ENCODE data around the gene CKAP5. TPM values are rescaled to one million over a fixed set of nuclear protein-coding genes. Genes with fewer than 3 reads are reported as not detected.

The CKAP5 gene
- total RNA-seq (2014; rRNA removed; shearing (Covaris generic)): 120 and 135 TPM in 2 replicates
- polyA plus RNA-seq (2016; fragmentation: Nextera tagmentation; extraction: Ambion mirVana): 49.4 and 67.9 TPM in 2 replicates
- long read RNA-seq, partial matches to known transcripts: 26 of 30 reads
- long read RNA-seq, other reads (novel, unspliced or antisense): 4 of 30 reads

DNA sequence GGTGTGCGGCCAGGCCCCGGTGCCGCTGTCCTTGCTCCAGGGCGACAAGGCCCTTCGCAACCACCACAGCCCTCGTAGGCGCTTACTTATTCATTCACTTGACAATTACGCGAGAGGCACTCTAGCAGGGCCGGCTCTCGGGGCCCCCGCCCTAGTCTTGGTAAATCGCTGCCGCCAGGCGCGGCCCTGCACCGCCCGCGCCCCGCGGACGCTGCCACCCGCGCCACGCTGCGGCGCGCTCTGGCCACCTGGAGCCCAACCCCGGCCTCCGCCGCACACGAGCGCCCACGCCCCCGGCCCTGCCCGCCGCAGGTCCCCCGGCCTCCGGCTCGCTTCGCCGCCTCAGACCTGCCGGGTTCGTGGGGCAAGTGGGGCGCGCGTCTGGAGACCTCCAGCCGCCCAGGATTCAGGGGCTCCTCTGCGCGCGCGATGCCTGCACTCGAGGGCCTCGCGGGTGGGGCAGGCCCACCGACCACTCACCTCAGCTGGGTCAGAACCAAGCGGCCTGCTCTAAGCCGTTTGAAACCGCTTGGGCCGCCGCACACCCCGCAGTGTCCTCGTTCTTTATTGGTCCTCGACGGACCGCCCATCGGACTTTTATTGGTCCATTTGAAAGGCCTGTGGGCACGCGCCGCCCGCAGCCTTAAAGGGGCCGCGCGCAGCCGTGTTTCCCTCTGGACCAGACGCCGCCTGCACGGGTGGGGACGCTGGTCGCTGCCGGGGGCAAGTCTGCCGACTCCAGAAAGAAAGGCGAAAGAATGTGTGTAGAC lies at the start of gene CKAP5:
Gene CKAP5, minus strand, starts transcription at position 541 of the 770 bp plus-strand sequence. CDS start 25,049 bp downstream, outside the sequence.
- Histone ChIP-seq H3K27me3 (ENCODE audit: insufficient read depth) (no peaks in the 10 kb centered on the region), H2AFZ (peak within 1 kb of the TSS; percentile 48; the same call in 1 of the 2 replicates), H3K36me3 (ENCODE audit: insufficient read depth) (no peaks in the 10 kb centered on the region), H3K9me2 (ENCODE audit: insufficient read depth) (no peaks in the 10 kb centered on the region), H3K4me3 (peak within 1 kb of the TSS; percentile 63), H3K4me1 (ENCODE audit: insufficient read depth) (peaks cover 16% of the 10 kb centered on the region), H3F3A (replicated peaks; ENCODE audit: low read depth) (no peaks in the 10 kb centered on the region), H3K79me2 (replicated peaks; ENCODE audit: insufficient read depth) (peaks cover 47% of the 10 kb centered on the region), H3K27ac (ENCODE audit: low read depth) (peak within 1 kb of the TSS; percentile 16; the same call in 1 of the 2 replicates), H4K20me1 (replicated peaks; ENCODE audit: insufficient read depth) (peaks cover 35% of the 10 kb centered on the region), H3K4me2 (peak within 1 kb of the TSS; percentile 85)
- Mint-ChIP-seq H3K27me3 (ENCODE audit: insufficient read depth, low read depth, poor library complexity) (peaks cover 10% of the 10 kb centered on the region), H3K9me3 (peaks cover 10% of the 10 kb centered on the region), H3K27ac (peak within 1 kb of the TSS; percentile 94), H3K4me3 (peak within 1 kb of the TSS; percentile 93), H3K36me3 (ENCODE audit: low read depth) (peaks cover 16% of the 10 kb centered on the region), H3K4me1 (peaks cover 27% of the 10 kb centered on the region)
- TF ChIP-seq POLR2AphosphoS5 (IDR thresholded peaks at IDR 0.05; ENCODE audit: low read depth): peak; percentile 92
- no peak for TF ChIP-seq EZH2 (IDR thresholded peaks at IDR 0.05; ENCODE audit: low read depth, unreplicated experiment)
- TF ChIP-seq, protein P1, sequence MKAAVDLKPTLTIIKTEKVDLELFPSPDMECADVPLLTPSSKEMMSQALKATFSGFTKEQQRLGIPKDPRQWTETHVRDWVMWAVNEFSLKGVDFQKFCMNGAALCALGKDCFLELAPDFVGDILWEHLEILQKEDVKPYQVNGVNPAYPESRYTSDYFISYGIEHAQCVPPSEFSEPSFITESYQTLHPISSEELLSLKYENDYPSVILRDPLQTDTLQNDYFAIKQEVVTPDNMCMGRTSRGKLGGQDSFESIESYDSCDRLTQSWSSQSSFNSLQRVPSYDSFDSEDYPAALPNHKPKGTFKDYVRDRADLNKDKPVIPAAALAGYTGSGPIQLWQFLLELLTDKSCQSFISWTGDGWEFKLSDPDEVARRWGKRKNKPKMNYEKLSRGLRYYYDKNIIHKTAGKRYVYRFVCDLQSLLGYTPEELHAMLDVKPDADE (IDR thresholded peaks at IDR 0.05): peak; percentile 17; the same call in 1 of the 2 replicates
- DNase-seq (ENCODE audit: low spot score) (peak; percentile 97), ATAC-seq (peak; percentile 92)

DNA sequence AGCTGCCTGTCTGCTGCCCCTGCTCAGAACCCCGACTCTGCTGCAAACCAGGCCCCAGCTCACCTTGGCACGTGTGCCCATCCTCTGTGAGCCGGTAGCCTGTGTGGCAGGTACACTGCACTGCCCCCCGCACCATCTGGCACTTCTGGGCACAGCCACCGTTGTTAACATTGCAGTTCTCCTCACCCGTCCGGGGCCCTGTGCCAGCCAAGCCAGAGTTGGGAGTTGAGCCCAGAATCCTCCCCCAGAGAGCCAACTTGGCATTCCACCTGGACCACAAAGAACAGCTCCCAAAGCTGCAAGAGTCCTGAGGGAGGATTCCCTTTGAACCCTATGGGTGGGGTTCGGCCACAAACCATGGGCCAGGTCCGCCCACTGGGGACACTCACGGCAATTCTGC lies 49.7 kb upstream of the CKAP5 start:
- peaks cover 7% of the 10 kb centered on the region for H3K27me3 Mint-ChIP-seq (ENCODE audit: insufficient read depth, low read depth, poor library complexity)
- Histone ChIP-seq H3K27me3 (ENCODE audit: insufficient read depth) (no peaks in the 10 kb centered on the region), H3K4me2 (no peak overlapping the region), H3F3A (replicated peaks; ENCODE audit: low read depth) (no peaks in the 10 kb centered on the region), H3K9me2 (ENCODE audit: insufficient read depth) (no peaks in the 10 kb centered on the region), H4K20me1 (replicated peaks; ENCODE audit: insufficient read depth) (no peaks in the 10 kb centered on the region; the same call in 1 of the 2 replicates), H3K4me3 (no peak overlapping the region), H3K36me3 (ENCODE audit: insufficient read depth) (peaks cover 6% of the 10 kb centered on the region; the same call in 1 of the 2 replicates), H3K27ac (ENCODE audit: low read depth) (no peak overlapping the region), H3K4me1 (ENCODE audit: insufficient read depth) (no peaks in the 10 kb centered on the region), H2AFZ (no peak overlapping the region), H3K79me2 (replicated peaks; ENCODE audit: insufficient read depth) (no peaks in the 10 kb centered on the region)
- DNase-seq (ENCODE audit: low spot score) (no peak), ATAC-seq (no peak)
- peaks cover 7% of the 10 kb centered on the region; the same call in 1 of the 3 replicates for H3K9me3 Mint-ChIP-seq
- no peak overlapping the region for H3K27ac Mint-ChIP-seq
- TF ChIP-seq ZNF114 (CRISPR knock-in tag; IDR thresholded peaks at IDR 0.05) (no peak), POLR2AphosphoS5 (IDR thresholded peaks at IDR 0.05; ENCODE audit: low read depth) (no peak)
- H3K36me3 Mint-ChIP-seq (ENCODE audit: low read depth): peaks cover 66% of the 10 kb centered on the region
- no peaks in the 10 kb centered on the region; the same call in 2 of the 3 replicates for H3K4me1 Mint-ChIP-seq
- no peak overlapping the region for H3K4me3 Mint-ChIP-seq

DNA sequence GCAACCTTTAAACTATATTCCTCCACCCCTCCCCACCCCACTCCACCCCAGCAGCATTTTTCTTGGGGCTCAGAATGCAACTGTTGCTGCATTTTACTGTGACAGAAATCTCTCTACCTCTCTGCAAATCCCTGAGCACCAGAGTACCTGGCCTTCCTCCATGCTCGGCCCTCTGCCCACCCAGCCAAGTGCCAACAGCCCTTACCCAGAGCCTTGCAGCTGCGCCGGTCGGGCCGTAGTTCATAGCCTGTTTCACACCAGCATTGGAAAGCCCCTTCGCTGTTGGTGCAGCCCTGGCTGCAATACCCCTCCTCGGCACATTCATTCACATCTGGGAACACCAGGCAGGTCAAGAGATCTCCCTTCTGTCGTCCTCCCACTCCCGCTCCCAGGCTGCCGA lies 48.9 kb upstream of the CKAP5 start:
- no peaks in the 10 kb centered on the region for H3F3A ChIP-seq (replicated peaks; ENCODE audit: low read depth)
- ATAC-seq (no peak), DNase-seq (ENCODE audit: low spot score) (no peak)
- H4K20me1 ChIP-seq (replicated peaks; ENCODE audit: insufficient read depth): no peaks in the 10 kb centered on the region; the same call in 1 of the 2 replicates
- H3K79me2 ChIP-seq (replicated peaks; ENCODE audit: insufficient read depth): no peaks in the 10 kb centered on the region
- no peak overlapping the region for H3K4me2 ChIP-seq
- Mint-ChIP-seq H3K4me1 (no peaks in the 10 kb centered on the region; the same call in 2 of the 3 replicates), H3K27me3 (ENCODE audit: insufficient read depth, low read depth, poor library complexity) (peaks cover 6% of the 10 kb centered on the region), H3K9me3 (peaks cover 7% of the 10 kb centered on the region; the same call in 1 of the 3 replicates), H3K27ac (no peak overlapping the region), H3K4me3 (no peak overlapping the region), H3K36me3 (ENCODE audit: low read depth) (peaks cover 65% of the 10 kb centered on the region)
- H2AFZ ChIP-seq: no peak overlapping the region
- peaks cover 6% of the 10 kb centered on the region; the same call in 1 of the 2 replicates for H3K36me3 ChIP-seq (ENCODE audit: insufficient read depth)
- TF ChIP-seq EZH2phosphoT487 (IDR thresholded peaks at IDR 0.05; ENCODE audit: unreplicated experiment): no peak
- no peak overlapping the region for H3K4me3 ChIP-seq
- no peak overlapping the region for H3K27ac ChIP-seq (ENCODE audit: low read depth)
- no peaks in the 10 kb centered on the region for H3K27me3 ChIP-seq (ENCODE audit: insufficient read depth)
- H3K4me1 ChIP-seq (ENCODE audit: insufficient read depth): no peaks in the 10 kb centered on the region
- no peaks in the 10 kb centered on the region for H3K9me2 ChIP-seq (ENCODE audit: insufficient read depth)

Data from GM23338 (cell line).